ENCODE data around the gene PIGU.

- TF ChIP-seq TFAP4 (CRISPR knock-in tag; IDR thresholded peaks at IDR 0.05; ENCODE audit: borderline replicate concordance) (no peak), MAZ (CRISPR knock-in tag; conservative IDR thresholded peaks at IDR 0.05 in 1 of 2, IDR thresholded peaks at IDR 0.05 in 1 of 2) (no peak), CTCF (IDR thresholded peaks at IDR 0.05 in 2 of 3, conservative IDR thresholded peaks at IDR 0.05 in 1 of 3; ENCODE audit: insufficient read depth in 2 of 3, low read depth in 1 of 3, low read length in 3 of 3) (no peak), ZFX (CRISPR knock-in tag; IDR thresholded peaks at IDR 0.05) (no peak), BMI1 (IDR thresholded peaks at IDR 0.05; ENCODE audit: low read length) (no peak)
These were observed 3.8 kb upstream of the PIGU start for GRCh38 chr20:34680586-34681175.

Data from K562 (cell line).